Colonic mucosa (tissue), 4 donors: Measurements from ENCODE around the gene TLR10. TPM values are rescaled to one million over a fixed set of nuclear protein-coding genes. Genes with fewer than 3 reads are reported as not detected.
"Not testable (repeated sequence)": the region's sequence is repeated elsewhere in the genome, so short reads cannot be mapped to it uniquely, and the experiment has no call there.

Experiments used
- DNase-seq: peaks from one replicate; pipeline ENCODE4 v3.0.0-alpha.2; 2020
- H3K27ac ChIP-seq: fragments of 200-600 bp; one replicate; pipeline ENCODE4 v1.8.0; 2021
- H3K27me3 ChIP-seq: fragments of 200-600 bp; one replicate; pipeline ENCODE4 v1.8.0; 2021
- H3K36me3 ChIP-seq: fragments of 200-600 bp; one replicate; pipeline ENCODE4 v1.8.0; 2021
- H3K4me1 ChIP-seq: fragments of 200-600 bp; one replicate; pipeline ENCODE4 v1.8.0; 2021; ENCODE audit warnings: mild to moderate bottlenecking
- H3K4me3 ChIP-seq: fragments of 200-600 bp; one replicate; pipeline ENCODE4 v1.8.0; 2021
- H3K9ac ChIP-seq, 2 donors: one replicate each; pipeline ENCODE4 v1.7.0; 2013; ENCODE audit warnings: control low read depth in 2 of 2, low read depth in 2 of 2, low read length in 2 of 2
- H3K9me3 ChIP-seq: fragments of 200-600 bp; one replicate; pipeline ENCODE4 v1.8.0; 2021
- intact Hi-C: fragments of 100-400 bp; cut with DNase I; formaldehyde crosslinking; loops from one replicate; pipeline ENCODE4 v1.14.1; 2022
- total RNA-seq, 2 donors: library from RNA; stranded (reverse); fragmentation: NEBNext Ultra II Directional in 1 of 2; extraction: Animal tissue kit (Norgen Biotek cat#: 25700) in 1 of 2; gene quantifications; one replicate each; pipeline ENCODE4 v1.2.1, GENCODE V29; 2021
- TF ChIP-seq, protein P1 (sequence below): fragments of 200-600 bp; IDR thresholded peaks from one replicate; pipeline ENCODE4 v1.8.0; 2022; ENCODE audit warnings: antibody characterized with exemption, mild to moderate bottlenecking
- donor health status: healthy.
- donor health status: DM: no; HTN: no; CAD: no.
- donor health status: DM: no; HTN: no; CAD: no.

Gene TLR10
- total RNA-seq, 2 donors from 2014 or later, result 0.20 to 0.24 TPM

DNA sequence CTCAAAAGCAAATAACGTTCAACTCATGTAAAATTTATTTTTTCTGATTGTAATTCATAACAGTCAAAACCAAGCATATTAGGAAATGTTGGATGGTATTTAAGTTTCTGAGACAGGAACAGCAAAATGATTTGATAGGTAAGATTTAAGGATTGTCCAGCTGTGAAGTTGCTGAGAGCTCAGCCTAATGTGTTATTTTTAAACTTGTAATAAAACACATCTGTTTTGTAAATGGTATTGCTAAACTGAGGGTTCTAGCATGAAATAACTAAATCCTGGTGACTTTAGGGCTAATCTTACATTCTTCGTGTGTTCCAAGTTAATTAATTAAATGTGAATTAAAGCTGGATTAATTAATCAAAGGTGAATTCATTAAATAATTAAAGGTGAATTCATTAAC lies 13.3 kb downstream of the TLR10 start:
- Histone ChIP-seq H3K4me1 (no peaks in the 10 kb centered on the region), H3K27ac (no peak overlapping the region), H3K27me3 (no peaks in the 10 kb centered on the region), H3K4me3 (no peak overlapping the region), H3K9ac (no peak overlapping the region), H3K9me3 (no peaks in the 10 kb centered on the region), H3K36me3 (no peaks in the 10 kb centered on the region)
- TF ChIP-seq, protein P1, sequence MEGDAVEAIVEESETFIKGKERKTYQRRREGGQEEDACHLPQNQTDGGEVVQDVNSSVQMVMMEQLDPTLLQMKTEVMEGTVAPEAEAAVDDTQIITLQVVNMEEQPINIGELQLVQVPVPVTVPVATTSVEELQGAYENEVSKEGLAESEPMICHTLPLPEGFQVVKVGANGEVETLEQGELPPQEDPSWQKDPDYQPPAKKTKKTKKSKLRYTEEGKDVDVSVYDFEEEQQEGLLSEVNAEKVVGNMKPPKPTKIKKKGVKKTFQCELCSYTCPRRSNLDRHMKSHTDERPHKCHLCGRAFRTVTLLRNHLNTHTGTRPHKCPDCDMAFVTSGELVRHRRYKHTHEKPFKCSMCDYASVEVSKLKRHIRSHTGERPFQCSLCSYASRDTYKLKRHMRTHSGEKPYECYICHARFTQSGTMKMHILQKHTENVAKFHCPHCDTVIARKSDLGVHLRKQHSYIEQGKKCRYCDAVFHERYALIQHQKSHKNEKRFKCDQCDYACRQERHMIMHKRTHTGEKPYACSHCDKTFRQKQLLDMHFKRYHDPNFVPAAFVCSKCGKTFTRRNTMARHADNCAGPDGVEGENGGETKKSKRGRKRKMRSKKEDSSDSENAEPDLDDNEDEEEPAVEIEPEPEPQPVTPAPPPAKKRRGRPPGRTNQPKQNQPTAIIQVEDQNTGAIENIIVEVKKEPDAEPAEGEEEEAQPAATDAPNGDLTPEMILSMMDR, result no peak
- DNase-seq, result no peak
- intact Hi-C loops, result no loop called here

DNA sequence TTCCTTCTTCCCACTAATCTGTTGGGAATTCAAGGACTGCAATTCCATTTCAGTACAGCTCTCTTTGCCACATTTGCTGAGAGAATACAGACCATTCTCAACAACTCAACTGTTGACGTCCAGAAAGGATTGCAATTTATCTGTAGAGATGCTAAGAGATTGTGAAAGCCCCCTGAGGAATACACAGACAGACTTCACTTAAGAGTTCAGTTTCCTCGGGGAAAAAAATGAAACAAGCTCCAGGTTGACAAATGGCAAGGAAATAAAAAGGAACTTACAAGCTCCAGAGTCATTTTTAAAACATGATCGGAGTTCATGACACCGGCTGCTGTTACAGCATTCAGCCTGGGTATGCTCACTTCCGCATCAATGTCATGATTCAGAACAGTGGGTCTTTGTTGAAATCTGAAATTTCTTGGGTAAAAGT lies 13.8 kb downstream of the TLR10 start:
- no peak overlapping the region for H3K9ac ChIP-seq
- H3K4me3 ChIP-seq, result no peak overlapping the region
- intact Hi-C loops, result no loop called here
- no peak for DNase-seq
- no peak overlapping the region for H3K27ac ChIP-seq
- H3K4me1 ChIP-seq, result no peaks in the 10 kb centered on the region
- TF ChIP-seq, protein P1, result no peak
- no peaks in the 10 kb centered on the region for H3K36me3 ChIP-seq
- H3K9me3 ChIP-seq, result no peaks in the 10 kb centered on the region
- no peaks in the 10 kb centered on the region for H3K27me3 ChIP-seq

DNA sequence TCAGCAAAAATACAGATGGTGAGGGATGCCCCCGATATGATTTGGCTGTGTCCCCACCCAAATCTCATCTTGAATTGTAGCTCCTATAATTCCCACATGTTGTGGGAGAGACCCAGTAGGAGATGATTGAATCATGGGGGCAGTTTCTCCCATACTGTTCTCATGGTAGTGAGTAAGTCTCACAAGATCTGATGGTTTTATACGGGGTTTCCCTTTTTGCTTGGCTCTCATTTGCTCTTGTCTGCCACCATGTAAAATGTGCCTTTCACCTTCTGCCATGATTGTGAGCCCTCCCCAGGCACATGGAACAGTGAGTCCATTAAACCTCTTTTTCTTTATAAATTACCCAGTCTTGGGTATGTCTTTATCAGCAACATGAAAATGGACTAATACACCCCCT lies 15.8 kb downstream of the TLR10 start:
- intact Hi-C loops, H3K27me3 ChIP-seq, H3K4me1 ChIP-seq, DNase-seq, H3K36me3 ChIP-seq, H3K9me3 ChIP-seq, H3K9ac ChIP-seq, H3K4me3 ChIP-seq, H3K27ac ChIP-seq: not testable (repeated sequence)

DNA sequence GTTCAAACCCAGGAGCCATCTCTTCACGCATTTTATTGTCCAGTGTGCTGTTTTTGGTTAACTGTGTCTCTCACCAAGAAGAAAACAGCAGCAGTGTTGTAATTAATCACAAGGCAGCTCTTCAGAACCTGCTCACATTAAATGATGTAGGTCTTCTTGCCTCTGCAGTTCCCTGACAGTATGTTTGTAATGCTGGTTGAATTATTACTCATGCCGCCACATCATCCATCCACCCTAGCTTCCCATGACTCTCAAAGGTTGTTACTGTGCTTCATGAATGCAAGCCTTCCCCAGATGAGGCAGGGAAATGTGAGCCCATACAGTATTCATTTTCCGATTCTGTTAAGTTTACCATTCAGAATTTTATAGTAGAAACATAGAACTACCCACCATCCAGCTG lies 17.4 kb downstream of the TLR10 start:
- Histone ChIP-seq H3K9me3 (no peaks in the 10 kb centered on the region), H3K4me3 (no peak overlapping the region), H3K27ac (no peak overlapping the region), H3K27me3 (no peaks in the 10 kb centered on the region), H3K4me1 (no peaks in the 10 kb centered on the region), H3K9ac (no peak overlapping the region), H3K36me3 (no peaks in the 10 kb centered on the region)
- DNase-seq, result no peak
- intact Hi-C loops, result no loop called here
- TF ChIP-seq, protein P1, result no peak

DNA sequence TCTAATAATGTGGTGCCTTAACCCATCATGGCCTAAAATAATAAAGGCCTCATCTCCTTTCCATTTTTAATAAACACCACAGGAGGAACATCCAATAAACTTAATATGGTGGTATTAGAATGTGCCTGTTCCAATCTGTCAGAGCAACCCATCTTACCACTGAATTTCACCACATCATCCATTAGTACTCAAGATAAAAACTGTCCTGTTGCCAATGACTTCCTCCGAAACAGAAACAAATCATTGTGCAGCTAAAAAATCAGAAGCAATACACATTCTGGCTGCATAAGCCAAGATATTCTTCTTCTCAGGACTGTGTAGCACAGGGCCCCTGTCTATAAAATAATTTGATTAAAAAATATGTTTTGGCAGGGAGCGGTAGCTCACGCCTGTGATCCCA lies 18.5 kb downstream of the TLR10 start:
- H3K4me3 ChIP-seq, result no peak overlapping the region
- H3K9me3 ChIP-seq, result no peaks in the 10 kb centered on the region
- no peaks in the 10 kb centered on the region for H3K4me1 ChIP-seq
- TF ChIP-seq, protein P1, result no peak
- DNase-seq, result no peak
- H3K27ac ChIP-seq, result no peak overlapping the region
- H3K27me3 ChIP-seq, result no peaks in the 10 kb centered on the region
- intact Hi-C loops, result no loop called here
- no peaks in the 10 kb centered on the region for H3K36me3 ChIP-seq
- no peak overlapping the region for H3K9ac ChIP-seq

DNA sequence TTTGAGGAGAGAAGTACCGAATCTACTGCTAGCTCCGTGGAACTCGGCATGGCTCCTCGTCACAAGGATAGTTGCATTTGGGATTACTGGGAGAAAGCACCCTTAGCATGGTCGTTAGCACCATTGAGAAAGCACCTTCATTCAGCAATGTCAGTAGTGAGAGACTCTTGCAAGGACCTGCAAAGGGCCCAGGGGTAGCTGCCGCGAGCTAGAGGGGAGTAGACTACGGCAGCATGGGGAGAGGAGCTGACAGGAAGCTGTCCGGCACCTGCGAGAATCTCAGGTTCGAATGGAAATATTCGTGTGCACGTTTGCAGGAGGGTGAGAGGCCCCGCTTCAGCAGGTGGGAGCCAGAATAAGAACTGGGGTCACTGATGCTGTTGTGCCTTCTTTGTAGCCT lies 20.2 kb downstream of the TLR10 start:
- H3K9me3 ChIP-seq, result no peaks in the 10 kb centered on the region

More for the DNA sequence above, 20.2 kb downstream of the TLR10 start:
- H3K36me3 ChIP-seq, result no peaks in the 10 kb centered on the region
- DNase-seq, result no peak
- no peak overlapping the region for H3K9ac ChIP-seq
- TF ChIP-seq, protein P1, result no peak
- H3K4me3 ChIP-seq, result no peak overlapping the region
- H3K27ac ChIP-seq, result no peak overlapping the region
- intact Hi-C loops, result no loop called here
- no peaks in the 10 kb centered on the region for H3K27me3 ChIP-seq
- H3K4me1 ChIP-seq, result no peaks in the 10 kb centered on the region
